Occipital lobe (tissue), 3 donors: ENCODE data around the gene N4BP2L1. TPM values are rescaled to one million over a fixed set of nuclear protein-coding genes. Genes with fewer than 3 reads are reported as not detected.
"Not testable (repeated sequence)": the region's sequence is repeated elsewhere in the genome, so short reads cannot be mapped to it uniquely, and the experiment has no call there.

ENCODE experiments used
- DNase-seq: peaks from one replicate; lab custom pipeline; 2025; lab: John Stamatoyannopoulos, UW
- small RNA-seq: library from RNA; depleted of rRNA; stranded (forward); fragments of <200 nt; gene quantifications from one replicate; pipeline ENCODE3, GENCODE V24; 2014
- total RNA-seq: library from RNA; depleted of rRNA; stranded (reverse); fragments of >200 nt; gene quantifications from one replicate; pipeline ENCODE4 v1.2.3, GENCODE V29; 2014

N4BP2L1 gene
- total RNA-seq, 1 donor from 2014 or later, result 20.0 TPM

- DNase-seq, result no peak
Measured at GRCh38 chr13:32391101-32391619, 36.8 kb downstream of the N4BP2L1 start.

GRCh38 chr13:32390484-32390883 lies 37.4 kb downstream of the N4BP2L1 start:
- no peak for DNase-seq

DNA sequence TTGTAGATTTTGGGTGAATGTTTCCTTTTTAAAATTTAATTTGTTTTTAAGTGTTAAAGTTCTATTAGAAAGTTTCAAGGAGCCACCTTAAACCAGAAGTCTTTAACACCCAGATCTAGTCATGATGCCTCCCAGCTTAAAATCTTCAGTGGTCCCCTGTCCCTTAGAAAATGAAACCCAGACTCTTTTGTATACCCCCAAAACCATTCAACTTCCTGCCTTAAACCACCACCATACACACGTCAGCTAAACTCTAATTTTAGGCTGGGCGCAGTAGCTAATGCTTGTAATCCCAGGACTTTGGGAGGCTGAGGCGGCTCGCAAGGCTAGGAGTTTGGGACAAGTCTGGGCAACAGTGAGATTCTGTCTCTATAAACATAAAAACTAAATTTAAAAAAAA lies 37.9 kb downstream of the N4BP2L1 start:
- no peak for DNase-seq

GRCh38 chr13:32385410-32385809 lies 42.5 kb downstream of the N4BP2L1 start:
- DNase-seq, result no peak

- no peak for DNase-seq
Measured at GRCh38 chr13:32384702-32385101, 43.2 kb downstream of the N4BP2L1 start.

GRCh38 chr13:32383836-32384618 lies 43.9 kb downstream of the N4BP2L1 start:
- DNase-seq, result no peak

DNA sequence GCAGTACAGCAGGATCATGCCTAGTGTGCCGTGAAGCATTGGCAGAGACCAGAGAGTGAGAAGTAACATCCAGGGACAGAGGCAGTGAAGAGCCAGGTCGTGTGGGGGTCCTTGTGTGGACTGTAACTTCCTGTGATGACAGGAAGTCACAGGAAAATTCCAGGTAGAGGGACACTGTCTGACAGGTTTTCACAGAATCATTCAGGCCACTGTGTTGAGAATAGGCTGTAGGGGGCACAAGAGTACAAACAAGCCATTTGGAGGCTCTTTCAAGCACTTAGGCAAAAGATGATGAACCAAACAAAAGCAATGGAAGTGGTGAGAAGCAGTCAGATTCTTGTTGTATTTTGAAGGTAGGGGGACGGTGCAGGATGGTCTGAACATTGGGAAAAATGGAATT lies 46.4 kb downstream of the N4BP2L1 start:
- DNase-seq, result no peak

DNA sequence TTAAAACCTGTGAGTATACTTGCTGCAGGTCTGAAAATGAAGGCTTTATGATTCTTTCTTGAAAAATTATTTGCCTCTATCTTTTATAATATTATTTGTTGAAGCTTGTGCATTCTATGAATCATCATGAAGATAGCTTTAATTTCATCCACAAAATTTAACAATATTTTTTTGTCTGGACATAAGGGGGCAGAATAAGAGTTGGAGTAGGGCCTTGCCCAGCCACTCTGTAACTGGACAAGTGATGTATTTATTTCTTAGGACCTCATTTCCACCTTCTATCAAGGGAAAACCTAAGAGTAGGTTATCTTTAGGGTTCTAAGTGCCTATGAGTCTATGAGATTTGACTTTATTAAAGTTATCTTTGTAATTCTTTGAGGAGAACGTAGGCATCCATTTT lies 49.9 kb downstream of the N4BP2L1 start:
- no peak for DNase-seq

GRCh38 chr13:32376642-32377415 lies 51.1 kb downstream of the N4BP2L1 start:
- DNase-seq, result no peak

DNA sequence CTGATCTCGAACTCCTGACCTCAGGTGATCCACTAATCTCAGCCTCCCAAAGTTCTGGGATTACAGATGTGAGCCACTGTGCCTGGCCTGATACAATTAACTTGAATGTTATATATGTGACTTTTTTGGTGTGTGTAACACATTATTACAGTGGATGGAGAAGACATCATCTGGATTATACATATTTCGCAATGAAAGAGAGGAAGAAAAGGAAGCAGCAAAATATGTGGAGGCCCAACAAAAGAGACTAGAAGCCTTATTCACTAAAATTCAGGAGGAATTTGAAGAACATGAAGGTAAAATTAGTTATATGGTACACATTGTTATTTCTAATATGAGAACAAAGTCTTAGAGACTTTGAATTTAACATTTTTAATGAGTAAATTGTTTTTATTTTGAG lies 57.1 kb downstream of the N4BP2L1 start:
- DNase-seq, result no peak

DNA sequence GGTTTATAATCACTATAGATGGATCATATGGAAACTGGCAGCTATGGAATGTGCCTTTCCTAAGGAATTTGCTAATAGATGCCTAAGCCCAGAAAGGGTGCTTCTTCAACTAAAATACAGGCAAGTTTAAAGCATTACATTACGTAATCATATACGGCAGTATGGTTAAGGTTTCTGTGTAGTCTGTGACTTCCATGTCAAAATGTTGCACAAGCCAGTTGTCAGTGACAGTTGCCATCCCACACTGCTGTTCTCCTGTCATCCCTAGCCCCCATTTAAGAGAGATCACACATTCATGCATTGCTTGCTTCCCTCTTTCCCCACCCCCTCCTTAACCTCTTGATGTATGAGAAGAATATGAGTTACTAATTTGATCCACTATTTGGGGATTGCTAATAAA lies 65.4 kb downstream of the N4BP2L1 start:
- DNase-seq, result no peak

DNA sequence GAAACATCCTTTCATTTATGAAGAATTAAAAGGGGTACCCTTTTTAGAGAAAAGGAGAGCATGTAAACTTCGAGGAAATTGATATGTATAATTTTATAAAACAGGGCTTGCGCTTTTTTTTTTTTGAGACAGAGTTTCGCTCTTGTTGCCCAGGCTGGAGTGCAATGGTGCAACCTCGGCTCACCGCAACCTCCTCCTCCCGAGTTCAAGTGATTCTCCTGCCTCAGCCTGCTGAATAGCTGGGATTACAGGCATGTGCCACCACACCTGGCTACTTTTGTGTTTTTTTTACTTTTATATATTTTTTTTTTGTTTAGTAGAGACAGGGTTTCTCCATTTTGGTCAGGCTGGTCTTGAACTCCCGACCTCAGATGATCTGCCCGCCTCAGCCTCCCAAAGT lies 72.0 kb downstream of the N4BP2L1 start:
- DNase-seq, result not testable (repeated sequence)

- DNase-seq, result no peak
Measured at GRCh38 chr13:32354040-32354439, 73.9 kb downstream of the N4BP2L1 start.

GRCh38 chr13:32350839-32351441 lies 77.0 kb downstream of the N4BP2L1 start:
- DNase-seq, result not testable (repeated sequence)

Small RNA genes within 50 kb of the gene (small RNA-seq; reads per million reads assigned to genes)
- not detected for gene RF00190

Other genes with a start within 250 kb of the N4BP2L1 start
- gene ZAR1L, start 112.8 kb downstream of the N4BP2L1 start, total RNA-seq, result not detected
- gene BRCA2, start 112.6 kb downstream of the N4BP2L1 start, total RNA-seq, result 2.3 TPM
- 200 TPM for gene N4BP2L2, start 110.7 kb upstream of the N4BP2L1 start, total RNA-seq
- 166 TPM for gene PDS5B, start 158.3 kb upstream of the N4BP2L1 start, total RNA-seq